Gastroesophageal sphincter (tissue), 4 donors: ENCODE data around the gene SIGLEC1. TPM values are rescaled to one million over a fixed set of nuclear protein-coding genes. Genes with fewer than 3 reads are reported as not detected.

Experiments
- ATAC-seq: fragments of 150-250 bp; one replicate; pipeline ENCODE4 v1.9.1; 2016; ENCODE audit warnings: mild to moderate bottlenecking, moderate library complexity
- H3K27ac ChIP-seq, 4 donors: fragments of 200-600 bp; sonication (generic) in 3 of 4; 1 replicate in 3 of 4; 2 replicates in 1 of 4; pipeline ENCODE4 v1.5.1; 2016 to 2019
- H3K27me3 ChIP-seq: fragments of 200-600 bp; sonication (generic); one replicate; pipeline ENCODE4 v1.5.1; 2019
- H3K36me3 ChIP-seq, 2 donors: fragments of 200-600 bp; sonication (generic); one replicate each; pipeline ENCODE4 v1.5.1; 2019; ENCODE audit warnings: control low read depth in 1 of 2
- H3K4me1 ChIP-seq, 3 donors: fragments of 200-600 bp; sonication (generic); 1 replicate in 2 of 3; 2 replicates in 1 of 3; pipeline ENCODE4 v1.5.1; 2016 to 2019; ENCODE audit warnings: control low read depth in 2 of 3
- H3K4me3 ChIP-seq, 2 donors: fragments of 200-600 bp; sonication (generic); one replicate each; pipeline ENCODE4 v1.5.1; 2019; ENCODE audit warnings: mild to moderate bottlenecking in 1 of 2, moderate library complexity in 1 of 2
- H3K9me3 ChIP-seq, 3 donors: fragments of 200-600 bp; sonication (generic); one replicate each; pipeline ENCODE4 v1.5.1; 2017 to 2019; ENCODE audit warnings: control low read depth in 2 of 3
- EP300 ChIP-seq: sonication (generic); formaldehyde crosslinking; IDR thresholded peaks from one replicate; pipeline ENCODE4 v1.6.1; 2017; ENCODE audit warnings: antibody characterized with exemption, mild to moderate bottlenecking
- POLR2A ChIP-seq, 2 donors: fragments of 450-650 bp; IDR thresholded peaks; one replicate each; pipeline ENCODE4 v1.6.1; 2017; ENCODE audit warnings: antibody characterized with exemption in 2 of 2, mild to moderate bottlenecking in 2 of 2, moderate library complexity in 1 of 2
- POLR2AphosphoS5 ChIP-seq: sonication (generic); formaldehyde crosslinking; IDR thresholded peaks from one replicate; pipeline ENCODE4 v1.6.1; 2017; ENCODE audit warnings: antibody characterized with exemption
- WGBS, 2 donors: methylation state at CpG; one replicate each; pipeline ENCODE4 v1.1.5; 2018; ENCODE audit warnings: low coverage in 1 of 2; 5-methylcytosine and 5-hydroxymethylcytosine counted together
- total RNA-seq, 4 donors: library from RNA; depleted of rRNA; stranded (reverse); fragments of >200 nt; gene quantifications; one replicate each; pipeline ENCODE4 v1.1.0, GENCODE V29; 2016
- TF ChIP-seq, protein P1 (sequence below), 4 experiments: fragments of 200-600 bp in 2 of 4; fragments of 450-650 bp in 2 of 4; sonication (generic) in 1 of 4; IDR thresholded peaks; one replicate each; pipeline ENCODE4 v1.5.1; 2017 to 2019; ENCODE audit warnings: antibody characterized with exemption in 4 of 4, mild to moderate bottlenecking in 2 of 4, moderate library complexity in 2 of 4

SIGLEC1 gene
- total RNA-seq, 4 donors from 2014 or later, result 10.1 to 17.2 (median 11.9) TPM

DNA sequence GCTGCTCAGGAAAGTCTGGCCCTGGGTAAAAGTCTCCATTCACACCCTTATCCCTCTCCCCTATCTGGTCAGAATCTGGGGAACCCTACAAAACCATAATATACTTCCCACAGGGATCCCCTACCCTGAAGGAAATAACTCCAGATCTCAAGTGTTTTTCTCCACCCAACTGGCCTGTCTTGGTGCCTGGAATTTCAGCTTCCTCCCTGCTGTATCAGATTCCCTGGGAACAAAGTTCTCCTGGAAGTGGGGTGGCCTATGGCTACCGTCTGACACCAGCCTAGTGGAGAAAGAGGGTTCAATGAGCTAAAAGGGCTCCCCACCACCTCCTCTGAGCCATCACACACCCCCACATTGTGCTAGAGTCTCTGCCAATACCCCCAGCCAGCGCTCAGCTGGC is 35.1 kb upstream of the SIGLEC1 start:
- TF ChIP-seq POLR2AphosphoS5 (no peak), POLR2A (IDR thresholded peaks at IDR 0.05) (no peak), EP300 (no peak)
- no peak overlapping the region for H3K4me3 ChIP-seq
- peaks cover 0 to 49% of the 10 kb centered on the region in 2 donors for H3K36me3 ChIP-seq
- ATAC-seq, result no peak
- peaks cover 48% of the 10 kb centered on the region for H3K27me3 ChIP-seq
- no CpG with 5 or more reads among the region's 2 CpGs for WGBS, 2 donors
- no peaks in the 10 kb centered on the region for H3K9me3 ChIP-seq
- peaks cover 0 to 33% (median 6%) of the 10 kb centered on the region in 3 donors for H3K4me1 ChIP-seq
- no peak overlapping the region for H3K27ac ChIP-seq

DNA sequence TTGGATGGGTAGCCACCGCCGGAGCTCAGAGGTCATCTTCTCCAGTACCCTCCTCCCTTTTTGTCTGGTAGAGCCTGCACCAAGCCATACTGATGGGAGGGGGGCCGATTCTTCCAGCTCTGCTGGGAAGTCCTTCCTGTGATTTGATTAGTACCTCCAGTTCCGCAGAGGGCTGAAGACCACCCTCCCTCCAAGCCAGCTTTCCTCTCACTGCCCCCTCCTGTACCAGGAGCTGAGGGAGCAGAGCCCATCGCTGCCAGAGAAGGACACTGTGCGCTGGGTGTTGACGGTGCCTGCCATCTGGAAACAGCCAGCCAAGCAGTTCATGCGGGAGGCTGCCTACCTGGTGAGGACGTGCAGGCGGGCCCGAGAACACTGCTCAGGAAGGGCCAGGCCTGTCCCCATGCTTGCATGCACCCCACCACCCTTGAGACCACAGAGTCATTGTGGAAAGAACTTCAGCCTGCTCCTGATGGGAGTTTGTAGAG is 33.3 kb upstream of the SIGLEC1 start:
- ATAC-seq, result no peak
- WGBS, 2 donors, result 43 to 65% methylated on average over 2 to 4 of the region's 11 CpGs
- Histone ChIP-seq H3K4me1 (peaks cover 0 to 26% (median 0%) of the 10 kb centered on the region in 3 donors), H3K36me3 (peaks cover 0 to 34% of the 10 kb centered on the region in 2 donors), H3K27me3 (peaks cover 50% of the 10 kb centered on the region), H3K9me3 (no peaks in the 10 kb centered on the region), H3K27ac (no peak overlapping the region), H3K4me3 (no peak overlapping the region)
- TF ChIP-seq POLR2A (IDR thresholded peaks at IDR 0.05) (no peak), POLR2AphosphoS5 (no peak)

GRCh38 chr20:3744806-3745685 is 32.6 kb upstream of the SIGLEC1 start:
- Histone ChIP-seq H3K27me3 (peaks cover 45% of the 10 kb centered on the region), H3K36me3 (peaks cover 0 to 27% of the 10 kb centered on the region in 2 donors), H3K4me1 (peaks cover 0 to 29% (median 0%) of the 10 kb centered on the region in 3 donors), H3K9me3 (no peaks in the 10 kb centered on the region), H3K4me3 (no peak overlapping the region), H3K27ac (peak overlapping the region in 2 of 4 donors; percentile 17 to 38)
- no peak for TF ChIP-seq POLR2AphosphoS5
- no peak for TF ChIP-seq POLR2A (IDR thresholded peaks at IDR 0.05)
- no peak for TF ChIP-seq EP300
- TF ChIP-seq, protein P1, sequence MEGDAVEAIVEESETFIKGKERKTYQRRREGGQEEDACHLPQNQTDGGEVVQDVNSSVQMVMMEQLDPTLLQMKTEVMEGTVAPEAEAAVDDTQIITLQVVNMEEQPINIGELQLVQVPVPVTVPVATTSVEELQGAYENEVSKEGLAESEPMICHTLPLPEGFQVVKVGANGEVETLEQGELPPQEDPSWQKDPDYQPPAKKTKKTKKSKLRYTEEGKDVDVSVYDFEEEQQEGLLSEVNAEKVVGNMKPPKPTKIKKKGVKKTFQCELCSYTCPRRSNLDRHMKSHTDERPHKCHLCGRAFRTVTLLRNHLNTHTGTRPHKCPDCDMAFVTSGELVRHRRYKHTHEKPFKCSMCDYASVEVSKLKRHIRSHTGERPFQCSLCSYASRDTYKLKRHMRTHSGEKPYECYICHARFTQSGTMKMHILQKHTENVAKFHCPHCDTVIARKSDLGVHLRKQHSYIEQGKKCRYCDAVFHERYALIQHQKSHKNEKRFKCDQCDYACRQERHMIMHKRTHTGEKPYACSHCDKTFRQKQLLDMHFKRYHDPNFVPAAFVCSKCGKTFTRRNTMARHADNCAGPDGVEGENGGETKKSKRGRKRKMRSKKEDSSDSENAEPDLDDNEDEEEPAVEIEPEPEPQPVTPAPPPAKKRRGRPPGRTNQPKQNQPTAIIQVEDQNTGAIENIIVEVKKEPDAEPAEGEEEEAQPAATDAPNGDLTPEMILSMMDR (IDR thresholded peaks at IDR 0.05), result no peak
- 33 to 36% methylated on average over 9 to 15 of the region's 45 CpGs for WGBS, 2 donors
- ATAC-seq, result peak; percentile 42

- H3K36me3 ChIP-seq, result peaks cover 0 to 18% of the 10 kb centered on the region in 2 donors
- no peak for ATAC-seq
- no peak overlapping the region for H3K4me3 ChIP-seq
- H3K27ac ChIP-seq, result no peak overlapping the region
- peaks cover 0 to 21% (median 0%) of the 10 kb centered on the region in 3 donors for H3K4me1 ChIP-seq
- no peaks in the 10 kb centered on the region for H3K9me3 ChIP-seq
- peaks cover 35% of the 10 kb centered on the region for H3K27me3 ChIP-seq
- TF ChIP-seq, protein P1 (IDR thresholded peaks at IDR 0.05), result no peak
- TF ChIP-seq POLR2A (IDR thresholded peaks at IDR 0.05) (no peak), POLR2AphosphoS5 (no peak), EP300 (no peak)
- 83% methylated on average over 1 of the region's 1 CpG; no CpG with 5 or more reads in 1 of the 2 donors for WGBS, 2 donors
Measured at GRCh38 chr20:3744037-3744436, 31.6 kb upstream of the SIGLEC1 start.

DNA sequence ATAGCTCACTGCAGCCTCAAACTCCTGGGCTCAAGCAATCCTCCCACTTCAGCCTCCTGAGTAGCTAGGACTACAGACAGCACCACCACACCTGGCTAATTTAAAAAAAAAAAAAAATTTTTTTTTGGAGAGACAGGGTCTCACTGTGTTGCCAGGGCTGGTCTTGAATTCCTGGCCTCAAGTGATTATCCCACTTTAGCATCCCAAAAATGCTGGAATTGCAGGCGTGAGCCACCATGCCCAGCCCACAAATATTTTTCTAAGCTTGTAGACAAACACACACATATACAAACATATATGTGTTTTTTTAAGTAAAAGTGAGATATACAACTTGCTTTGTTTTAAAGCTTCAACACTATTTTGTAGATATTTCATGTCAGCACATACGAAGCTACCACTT is 30.9 kb upstream of the SIGLEC1 start:
- H3K27me3 ChIP-seq, result peaks cover 27% of the 10 kb centered on the region

More for the DNA sequence above, 30.9 kb upstream of the SIGLEC1 start:
- TF ChIP-seq EP300, result no peak
- TF ChIP-seq, protein P1 (IDR thresholded peaks at IDR 0.05), result no peak
- TF ChIP-seq POLR2A (IDR thresholded peaks at IDR 0.05), result no peak
- ATAC-seq, result no peak
- Histone ChIP-seq H3K9me3 (no peaks in the 10 kb centered on the region), H3K27ac (no peak overlapping the region), H3K4me3 (no peak overlapping the region), H3K4me1 (peaks cover 0 to 29% (median 0%) of the 10 kb centered on the region in 3 donors), H3K36me3 (peaks cover 0 to 10% of the 10 kb centered on the region in 2 donors)
- 94 to 96% methylated on average over 2 of the region's 2 CpGs for WGBS, 2 donors
